PC-3 (cell line): Measurements from ENCODE around the gene KLHL1. TPM values are rescaled to one million over a fixed set of nuclear protein-coding genes. Genes with fewer than 3 reads are reported as not detected.

ENCODE experiments used
- ATAC-seq: fragments of 200-7000 bp; cut with Tn5 transposase; 2 replicates; pipeline ENCODE4 v1.9.1; 2020; ENCODE audit warnings: mild to moderate bottlenecking, moderate library complexity
- BruUV-seq: library from RNA; stranded (reverse); fragments of 400-500 nt; replicated peaks from 2 replicates; lab custom pipeline; 2021; lab: Mats Ljungman, UMichigan
- CTCF ChIA-PET: fragments of 300-600 bp; sonication (Branson Sonifier 250); formaldehyde crosslinking; loops from one replicate; lab custom pipeline; 2022; ENCODE audit warnings: antibody characterized with exemption; lab: Charles Lee
- POLR2A ChIA-PET: fragments of 300-600 bp; sonication (Branson Sonifier 250); formaldehyde crosslinking; loops from one replicate; lab custom pipeline; 2022; ENCODE audit warnings: antibody characterized with exemption; ENCODE audit not compliant: unreplicated experiment; lab: Charles Lee
- DNase-seq: peaks from one replicate; pipeline ENCODE4 v3.0.0-alpha.2; 2015
- H2AFZ ChIP-seq: fragments of 300-600 bp; sonication (generic); 2 replicates; pipeline ENCODE4 v1.6.0; 2016; ENCODE audit warnings: antibody characterized with exemption, low read length
- H3F3A ChIP-seq: fragments of 300-600 bp; sonication (generic); one replicate; pipeline ENCODE4 v1.6.0; 2017; ENCODE audit warnings: antibody characterized with exemption, low read length, control low read depth, mild to moderate bottlenecking; ENCODE audit not compliant: unreplicated experiment
- H3K27ac ChIP-seq: fragments of 300-600 bp; sonication (generic); 2 replicates; pipeline ENCODE4 v1.5.1; 2016; ENCODE audit warnings: mild to moderate bottlenecking, low read length
- H3K27me3 ChIP-seq: fragments of 300-600 bp; sonication (generic); 2 replicates; pipeline ENCODE4 v1.6.1; 2016; ENCODE audit warnings: low read length, mixed read lengths
- H3K36me3 ChIP-seq: fragments of 300-600 bp; sonication (generic); 2 replicates; pipeline ENCODE4 v1.6.1; 2016; ENCODE audit warnings: low read depth, mixed run types, low read length, mixed read lengths
- H3K4me1 ChIP-seq: fragments of 300-600 bp; sonication (generic); 2 replicates; pipeline ENCODE4 v1.5.1; 2016; ENCODE audit warnings: low read length; ENCODE audit not compliant: insufficient read depth
- H3K4me2 ChIP-seq: fragments of 300-600 bp; sonication (generic); 2 replicates; pipeline ENCODE4 v1.6.0; 2016; ENCODE audit warnings: low read length
- H3K4me3 ChIP-seq: fragments of 300-600 bp; sonication (generic); 2 replicates; pipeline ENCODE4 v1.5.1; 2016; ENCODE audit warnings: mild to moderate bottlenecking, low read length, mixed read lengths
- H3K79me2 ChIP-seq: fragments of 300-600 bp; sonication (generic); 2 replicates; pipeline ENCODE4 v1.6.1; 2017; ENCODE audit warnings: low read length, mixed read lengths
- H3K9ac ChIP-seq: fragments of 300-600 bp; sonication (generic); 2 replicates; pipeline ENCODE4 v1.6.0; 2016; ENCODE audit warnings: mild to moderate bottlenecking, low read length
- H3K9me2 ChIP-seq: fragments of 300-600 bp; sonication (generic); replicated peaks from 2 replicates; pipeline ENCODE4 v1.6.1; 2016; ENCODE audit warnings: mixed run types, low read length, mixed read lengths
- H3K9me3 ChIP-seq: fragments of 300-600 bp; sonication (generic); 2 replicates; pipeline ENCODE4 v1.6.1; 2016; ENCODE audit warnings: low read length, mixed read lengths
- H4K20me1 ChIP-seq: fragments of 300-600 bp; sonication (generic); 2 replicates; pipeline ENCODE4 v1.6.1; 2016; ENCODE audit warnings: low read length, mixed read lengths
- CTCF ChIP-seq: fragments of 300-600 bp; sonication (generic); conservative IDR thresholded peaks from 2 replicates; pipeline ENCODE4 v1.5.1; 2017; ENCODE audit warnings: antibody characterized with exemption, low read depth, mild to moderate bottlenecking, low read length
- EZH2 ChIP-seq: fragments of 300-600 bp; sonication (generic); IDR thresholded peaks from one replicate; pipeline ENCODE4 v1.6.1; 2017; ENCODE audit warnings: antibody characterized with exemption, mild to moderate bottlenecking, low read length; ENCODE audit not compliant: unreplicated experiment
- EZH2phosphoT487 ChIP-seq: fragments of 300-600 bp; sonication (generic); IDR thresholded peaks from 2 replicates; pipeline ENCODE4 v1.6.1; 2018; ENCODE audit warnings: mild to moderate bottlenecking, antibody characterized with exemption, low read length, borderline replicate concordance
- intact Hi-C: fragments of 100-400 bp; cut with micrococcal nuclease; formaldehyde crosslinking; loops from 2 replicates; pipeline ENCODE4 v1.9.0; 2023
- total RNA-seq: library from RNA; depleted of rRNA; stranded (reverse); fragments of >200 nt; gene quantifications from 2 replicates; pipeline ENCODE4 v1.2.3, GENCODE V29; 2014

Gene KLHL1
- total RNA-seq, 1 experiment from 2014 or later = not detected

- ChIA-PET POLR2A (no interaction called here), CTCF (no interaction called here)
- Histone ChIP-seq H3F3A (no peaks in the 10 kb centered on the region), H3K27me3 (no peaks in the 10 kb centered on the region), H3K27ac (no peak overlapping the region), H3K9ac (no peak overlapping the region), H3K79me2 (no peaks in the 10 kb centered on the region), H3K9me2 (no peaks in the 10 kb centered on the region), H3K4me1 (no peaks in the 10 kb centered on the region), H3K36me3 (no peaks in the 10 kb centered on the region), H2AFZ (no peak overlapping the region), H3K4me2 (no peak overlapping the region), H3K4me3 (no peak overlapping the region), H3K9me3 (no peaks in the 10 kb centered on the region), H4K20me1 (no peaks in the 10 kb centered on the region)
- BruUV-seq = no TSS peak
- ATAC-seq = no peak
- intact Hi-C loops = no loop called here
- TF ChIP-seq EZH2phosphoT487 = no peak
- no peak for TF ChIP-seq EZH2
- TF ChIP-seq CTCF = no peak
- no peak for DNase-seq
Measured at GRCh38 chr13:70107125-70107497, 1.1 kb downstream of the KLHL1 start.

- CTCF ChIA-PET = interaction anchor here (0.5 kb wide), 1 partner anchor 207 kb away, joined by 3 read pairs; no protein-coding TSS in a partner anchor
- intact Hi-C loops = loop anchor here (5.0 kb wide), 1 partner anchor 463 kb away; no protein-coding TSS in a partner anchor
- Histone ChIP-seq H3K4me3 (no peak overlapping the region), H3K36me3 (no peaks in the 10 kb centered on the region), H3K4me2 (no peak overlapping the region), H3K27ac (no peak overlapping the region), H2AFZ (no peak overlapping the region), H3K79me2 (no peaks in the 10 kb centered on the region), H3K9me3 (no peaks in the 10 kb centered on the region), H3F3A (no peaks in the 10 kb centered on the region), H3K9me2 (no peaks in the 10 kb centered on the region), H4K20me1 (no peaks in the 10 kb centered on the region), H3K9ac (no peak overlapping the region), H3K4me1 (no peaks in the 10 kb centered on the region), H3K27me3 (no peaks in the 10 kb centered on the region)
- ATAC-seq (no peak), DNase-seq (no peak)
- BruUV-seq = no TSS peak
- TF ChIP-seq EZH2phosphoT487 (no peak), EZH2 (no peak), CTCF (no peak)
- POLR2A ChIA-PET = no interaction called here
Measured at GRCh38 chr13:70104481-70104880, 3.8 kb downstream of the KLHL1 start.

- intact Hi-C loops = loop anchor here (1.0 to 2.0 kb wide), 2 partner anchors 212 to 562 kb away; no protein-coding TSS in a partner anchor
- CTCF ChIA-PET = interaction anchor here (0.6 kb wide), 1 partner anchor 211 kb away, joined by 3 read pairs; no protein-coding TSS in a partner anchor
Measured at GRCh38 chr13:70098669-70099068, 9.6 kb downstream of the KLHL1 start.

More at GRCh38 chr13:70098669-70099068, 9.6 kb downstream of the KLHL1 start:
- no TSS peak for BruUV-seq
- Histone ChIP-seq H3K9ac (no peak overlapping the region), H3K9me2 (no peaks in the 10 kb centered on the region), H3K36me3 (no peaks in the 10 kb centered on the region), H3F3A (no peaks in the 10 kb centered on the region), H4K20me1 (no peaks in the 10 kb centered on the region), H3K4me3 (no peak overlapping the region), H3K27me3 (no peaks in the 10 kb centered on the region), H2AFZ (no peak overlapping the region), H3K4me2 (no peak overlapping the region), H3K4me1 (no peaks in the 10 kb centered on the region), H3K27ac (no peak overlapping the region), H3K79me2 (no peaks in the 10 kb centered on the region), H3K9me3 (no peaks in the 10 kb centered on the region)
- ATAC-seq (0 out of 2 replicates have a peak, but pooled peaks have one; percentile 59), DNase-seq (peak; percentile 41)
- POLR2A ChIA-PET = no interaction called here
- TF ChIP-seq CTCF = peak; percentile 52
- no peak for TF ChIP-seq EZH2phosphoT487
